SW480 (cell line): Measurements from ENCODE around the gene PNPLA8.
"Not testable (repeated sequence)": the region's sequence is repeated elsewhere in the genome, so short reads cannot be mapped to it uniquely, and the experiment has no call there.

ENCODE experiments used
- DNase-seq: peaks from one replicate; pipeline ENCODE4 v3.0.0-alpha.2; 2016; ENCODE audit warnings: low spot score

Gene PNPLA8, protein sequence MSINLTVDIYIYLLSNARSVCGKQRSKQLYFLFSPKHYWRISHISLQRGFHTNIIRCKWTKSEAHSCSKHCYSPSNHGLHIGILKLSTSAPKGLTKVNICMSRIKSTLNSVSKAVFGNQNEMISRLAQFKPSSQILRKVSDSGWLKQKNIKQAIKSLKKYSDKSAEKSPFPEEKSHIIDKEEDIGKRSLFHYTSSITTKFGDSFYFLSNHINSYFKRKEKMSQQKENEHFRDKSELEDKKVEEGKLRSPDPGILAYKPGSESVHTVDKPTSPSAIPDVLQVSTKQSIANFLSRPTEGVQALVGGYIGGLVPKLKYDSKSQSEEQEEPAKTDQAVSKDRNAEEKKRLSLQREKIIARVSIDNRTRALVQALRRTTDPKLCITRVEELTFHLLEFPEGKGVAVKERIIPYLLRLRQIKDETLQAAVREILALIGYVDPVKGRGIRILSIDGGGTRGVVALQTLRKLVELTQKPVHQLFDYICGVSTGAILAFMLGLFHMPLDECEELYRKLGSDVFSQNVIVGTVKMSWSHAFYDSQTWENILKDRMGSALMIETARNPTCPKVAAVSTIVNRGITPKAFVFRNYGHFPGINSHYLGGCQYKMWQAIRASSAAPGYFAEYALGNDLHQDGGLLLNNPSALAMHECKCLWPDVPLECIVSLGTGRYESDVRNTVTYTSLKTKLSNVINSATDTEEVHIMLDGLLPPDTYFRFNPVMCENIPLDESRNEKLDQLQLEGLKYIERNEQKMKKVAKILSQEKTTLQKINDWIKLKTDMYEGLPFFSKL

DNA sequence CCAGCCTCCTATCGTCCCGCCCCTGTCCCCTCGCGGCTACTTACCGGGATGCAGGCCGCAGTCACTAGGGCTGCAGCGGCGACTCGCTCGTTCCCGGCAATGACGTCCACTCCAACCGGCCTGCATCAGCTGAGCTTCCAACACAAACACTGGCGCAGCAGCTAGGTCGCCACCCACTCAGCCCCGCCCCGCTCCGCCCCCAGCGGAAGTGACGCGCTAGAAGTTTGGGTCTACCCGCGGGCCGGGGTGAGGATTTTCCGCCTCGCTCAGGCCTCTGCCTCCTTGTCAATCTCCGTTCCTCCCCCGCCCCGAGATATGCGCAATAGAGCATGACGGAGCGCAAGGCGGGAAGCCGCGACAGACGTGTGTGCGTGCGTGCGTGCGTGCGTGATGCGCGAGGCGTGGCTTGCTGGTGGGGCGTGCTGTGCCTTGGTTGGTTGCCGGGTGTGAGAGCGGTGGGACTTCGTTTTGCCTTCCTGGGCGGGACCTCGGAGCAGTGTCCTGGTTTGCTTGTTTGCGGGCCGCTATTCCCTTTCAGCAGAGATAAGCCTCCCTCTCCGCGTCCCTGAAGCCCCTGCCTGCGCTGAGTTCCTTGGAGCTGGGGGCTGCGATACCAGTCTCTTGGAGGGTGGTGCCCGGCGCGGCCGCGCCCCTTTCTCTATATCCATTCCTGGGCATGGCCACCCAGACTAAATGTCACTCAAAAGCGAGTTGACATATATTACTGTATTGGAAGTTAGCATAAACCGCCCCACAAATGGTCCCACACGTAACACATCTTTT, at the start of gene PNPLA8:
Gene PNPLA8 (minus strand): TSS at position 151 of the 783 bp plus-strand sequence. CDS start 10,644 bp downstream, outside the sequence.
- peak; percentile 99 for DNase-seq

DNA sequence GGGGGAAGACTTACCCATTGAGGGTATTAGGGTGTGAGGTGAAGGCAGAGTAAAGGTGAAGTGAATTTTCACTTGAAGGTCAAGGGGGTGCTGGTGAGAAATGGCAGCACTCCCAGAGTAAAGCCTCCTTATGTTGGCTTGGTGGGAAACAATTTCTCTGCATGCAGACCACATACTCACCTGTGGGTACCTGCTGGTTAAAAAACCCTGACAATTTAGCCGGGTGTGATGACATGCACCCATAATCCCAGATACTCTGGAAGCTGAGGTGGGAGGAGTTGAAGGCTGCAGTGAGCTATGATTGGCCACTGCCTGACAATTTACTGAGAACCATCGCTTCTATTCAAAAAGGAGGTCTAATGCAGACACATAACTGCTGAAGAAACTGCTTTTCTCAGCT, 49.2 kb upstream of the PNPLA8 start:
- DNase-seq: no peak

DNA sequence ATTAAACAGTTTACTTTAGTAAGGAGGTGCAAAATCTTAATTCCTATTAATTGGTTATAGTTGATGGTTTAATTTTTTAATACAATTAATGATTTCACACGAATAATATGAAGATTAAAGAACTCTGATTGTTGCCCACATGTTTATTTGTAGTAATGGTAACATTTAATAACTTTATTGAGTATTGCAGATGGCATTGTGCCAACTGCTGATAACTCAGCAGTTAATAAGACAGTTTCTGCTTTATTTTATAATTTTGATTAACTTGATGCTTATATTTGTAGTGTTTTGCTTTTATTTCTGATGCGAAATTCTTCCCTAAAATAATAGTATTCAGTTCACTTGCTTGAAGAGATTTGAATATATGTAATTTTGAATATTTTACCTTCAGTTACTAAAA, 46.5 kb upstream of the PNPLA8 start:
- no peak for DNase-seq

DNA sequence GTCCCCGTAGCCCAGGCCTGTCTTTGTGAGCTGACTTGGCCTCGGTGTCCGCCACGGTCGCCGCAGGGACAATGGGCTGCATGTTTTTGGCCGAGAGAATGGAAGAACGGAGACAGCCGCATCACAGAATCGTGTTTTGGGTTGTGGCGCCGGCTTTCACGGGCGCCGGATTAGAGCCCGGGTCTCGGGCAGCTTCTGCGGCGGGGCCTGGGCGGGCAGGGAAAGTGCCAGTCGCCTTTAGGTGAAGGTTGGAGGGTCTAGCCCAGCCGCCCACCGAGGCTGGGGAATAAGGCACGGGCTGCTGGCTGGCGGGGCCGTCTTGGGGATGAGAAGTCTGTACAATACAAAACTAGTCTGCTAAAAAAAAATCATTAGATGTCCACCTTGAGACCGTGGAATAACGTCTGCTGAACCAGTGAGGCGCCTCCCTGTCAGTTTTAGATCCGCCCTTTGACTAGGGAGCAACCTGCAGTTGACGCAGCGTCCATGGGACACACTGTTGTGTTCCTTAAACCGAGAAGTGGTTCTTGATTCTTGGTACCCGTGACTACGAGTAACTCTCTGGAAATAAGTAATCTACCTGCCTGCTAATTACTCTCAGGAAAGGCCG, 44.3 kb upstream of the PNPLA8 start:
- peak; percentile 76 for DNase-seq

DNA sequence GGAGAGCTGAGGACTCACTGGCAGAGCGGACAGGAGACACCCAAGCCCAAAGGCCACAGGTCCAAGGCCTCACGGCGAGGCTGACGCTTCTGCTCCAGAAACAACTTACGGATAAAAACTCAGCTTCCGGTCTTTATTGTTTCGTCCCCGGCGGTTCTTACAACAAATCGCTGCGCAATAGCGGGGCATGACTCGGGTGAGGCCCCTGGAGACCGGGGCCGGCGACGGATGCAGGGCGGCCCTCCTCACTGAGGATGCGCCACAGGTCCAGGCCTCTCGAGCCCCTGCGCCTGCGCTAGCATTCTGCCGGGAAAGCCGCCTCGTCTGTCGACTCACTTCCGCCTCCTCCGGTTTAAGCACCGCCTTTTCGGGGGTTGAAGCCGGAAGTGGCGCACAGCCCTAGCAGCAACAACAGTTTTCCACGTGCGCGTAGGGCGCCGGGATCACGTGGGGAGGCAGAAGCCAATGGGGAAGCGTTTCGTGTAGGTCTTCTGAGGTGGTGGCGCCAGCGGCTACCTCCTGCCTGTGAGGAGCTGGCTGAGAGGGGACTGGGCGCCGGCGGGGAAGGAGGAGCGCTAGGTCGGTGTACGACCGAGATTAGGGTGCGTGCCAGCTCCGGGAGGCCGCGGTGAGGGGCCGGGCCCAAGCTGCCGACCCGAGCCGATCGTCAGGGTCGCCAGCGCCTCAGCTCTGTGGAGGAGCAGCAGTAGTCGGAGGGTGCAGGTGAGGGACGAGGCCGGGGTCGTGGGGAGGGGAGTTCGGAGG, 43.6 kb upstream of the PNPLA8 start, which contains the start of the genes DNAJB9 and THAP5:
Gene DNAJB9 (plus strand): TSS at position 494 of the 765 bp plus-strand sequence. CDS start 1,853 bp downstream, outside the sequence.
Gene THAP5 (minus strand): TSS at position 326 of the 765 bp plus-strand sequence. CDS start 137 bp downstream, at position 189.
- peak; percentile 99 for DNase-seq

DNA sequence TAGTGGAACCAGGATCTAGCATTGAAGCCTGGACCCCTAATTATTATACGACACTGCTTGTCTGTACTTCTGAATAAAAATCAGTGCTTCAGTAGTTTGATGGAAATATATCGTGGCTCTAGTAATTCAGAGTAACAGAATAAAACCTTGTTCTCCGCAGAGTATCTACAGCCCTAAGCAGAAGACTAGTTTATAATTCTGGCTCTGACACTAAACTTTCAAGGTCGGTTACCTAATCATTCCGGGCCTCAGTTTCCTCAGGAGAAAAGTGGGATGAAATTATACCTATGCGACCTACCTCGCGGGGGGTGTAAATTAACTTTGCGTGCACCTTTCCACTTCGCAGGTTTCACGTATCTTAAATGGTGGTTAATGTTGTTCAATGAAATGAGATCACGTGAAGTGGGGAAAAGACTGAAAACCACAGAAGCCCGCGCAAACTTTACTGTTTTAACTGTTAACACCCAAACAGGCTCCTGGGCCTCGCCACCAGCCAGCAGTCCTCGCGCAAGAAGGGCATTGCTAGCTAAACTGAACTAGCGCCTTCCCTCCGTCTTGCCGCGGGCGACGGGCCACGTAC, 43.0 kb upstream of the PNPLA8 start:
- DNase-seq: no peak

DNA sequence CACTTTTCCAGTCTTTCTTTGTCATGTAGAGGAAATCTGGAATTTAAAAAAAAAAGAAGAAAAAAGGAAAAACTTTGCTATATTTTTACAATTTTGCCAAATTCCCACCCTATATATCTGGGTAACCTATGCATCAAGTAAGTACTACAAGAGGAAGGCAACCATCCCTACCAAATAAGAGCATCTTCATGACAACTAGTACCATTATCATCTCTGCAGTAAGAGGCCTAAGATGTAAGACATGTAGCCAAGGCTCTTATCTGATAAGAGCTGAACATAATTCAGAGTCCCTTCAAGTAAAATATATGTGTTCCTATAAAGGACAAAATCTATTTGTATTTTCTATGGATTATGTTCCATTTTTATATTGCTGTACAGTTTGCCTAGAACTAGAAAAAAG, 40.1 kb upstream of the PNPLA8 start:
- DNase-seq: no peak

DNA sequence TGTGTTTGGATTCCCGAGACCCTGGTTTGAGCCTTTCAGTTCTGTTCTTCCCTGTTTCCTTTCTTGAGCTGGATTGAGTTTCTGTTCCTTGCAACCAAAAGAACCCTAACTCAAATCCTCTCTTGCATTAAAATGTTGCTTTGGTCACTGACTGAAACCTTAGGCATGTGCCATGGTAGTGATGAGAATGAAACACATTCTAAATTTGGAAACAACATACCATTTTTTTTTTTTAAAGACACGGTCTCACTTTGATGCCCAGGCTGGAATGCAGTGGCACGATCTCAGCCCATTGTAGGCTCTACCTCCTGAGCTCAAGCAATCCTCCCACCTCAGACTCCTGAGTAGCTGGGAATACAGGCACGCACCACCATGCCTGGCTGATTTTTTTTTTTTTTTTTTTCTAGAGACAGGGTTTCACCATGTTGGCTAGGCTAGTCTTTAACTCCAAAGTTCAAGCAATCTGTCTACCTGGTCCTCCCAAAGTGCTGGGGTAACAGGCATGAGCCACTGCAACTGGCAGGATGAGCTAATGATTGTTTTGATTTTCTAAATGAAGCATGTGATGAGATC, 35.2 kb upstream of the PNPLA8 start:
- no peak for DNase-seq

DNA sequence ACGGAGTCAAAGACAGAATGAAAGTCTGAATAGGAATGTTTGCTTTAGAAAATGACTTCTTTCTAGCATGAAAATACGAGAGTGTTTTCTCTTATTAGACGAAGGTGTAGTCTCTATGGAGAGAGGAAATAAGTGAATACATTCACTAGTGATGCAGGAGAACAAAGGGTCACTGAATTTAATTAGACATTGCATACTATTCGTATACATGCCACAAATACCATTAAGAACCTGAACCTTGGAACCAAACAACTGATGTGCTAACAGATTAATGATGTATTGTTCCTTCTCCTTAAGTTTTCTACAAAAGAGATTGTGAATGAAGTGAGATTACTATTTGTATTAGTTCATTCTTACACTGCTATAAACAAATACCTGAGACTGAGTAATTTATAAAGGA, 33.3 kb upstream of the PNPLA8 start:
- DNase-seq: no peak

DNA sequence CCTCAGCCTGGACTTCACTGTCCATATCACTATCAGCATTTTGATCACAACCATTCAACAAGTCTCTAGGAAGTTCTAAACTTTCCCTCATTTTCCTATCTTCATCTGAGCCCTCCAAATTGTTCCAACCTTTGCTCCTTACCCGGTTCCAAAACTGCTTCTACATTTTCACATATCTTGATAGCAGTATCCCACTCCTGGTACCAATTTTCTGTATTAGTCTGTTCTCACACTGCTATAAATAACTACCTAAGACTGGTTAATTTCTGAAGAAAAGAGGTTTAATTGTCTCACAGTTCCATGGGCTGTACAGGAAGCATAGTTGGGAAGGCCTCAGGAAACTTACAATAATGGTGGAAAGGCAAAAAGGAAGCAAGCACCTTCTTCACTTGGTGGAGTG, 31.7 kb upstream of the PNPLA8 start:
- DNase-seq: no peak

DNA sequence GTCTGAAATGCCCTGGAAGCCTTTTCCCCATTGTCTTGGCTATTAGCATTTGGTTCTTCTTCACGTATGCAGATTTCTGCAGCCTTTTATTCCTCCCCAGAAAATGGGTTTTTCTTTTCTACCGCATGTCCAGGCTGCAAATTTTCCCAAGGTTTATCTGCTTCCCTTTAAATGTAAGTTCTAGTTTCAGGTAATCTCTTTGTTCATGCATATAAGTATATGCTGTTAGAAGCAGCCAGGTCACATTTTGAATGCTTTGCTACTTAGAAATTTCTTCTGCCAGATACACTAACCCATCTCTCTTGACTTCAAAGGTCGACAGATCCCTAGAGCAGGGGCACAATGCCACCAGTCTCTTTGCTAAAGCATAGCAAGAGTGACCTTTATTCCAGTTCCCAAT, 31.3 kb upstream of the PNPLA8 start:
- DNase-seq: no peak

DNA sequence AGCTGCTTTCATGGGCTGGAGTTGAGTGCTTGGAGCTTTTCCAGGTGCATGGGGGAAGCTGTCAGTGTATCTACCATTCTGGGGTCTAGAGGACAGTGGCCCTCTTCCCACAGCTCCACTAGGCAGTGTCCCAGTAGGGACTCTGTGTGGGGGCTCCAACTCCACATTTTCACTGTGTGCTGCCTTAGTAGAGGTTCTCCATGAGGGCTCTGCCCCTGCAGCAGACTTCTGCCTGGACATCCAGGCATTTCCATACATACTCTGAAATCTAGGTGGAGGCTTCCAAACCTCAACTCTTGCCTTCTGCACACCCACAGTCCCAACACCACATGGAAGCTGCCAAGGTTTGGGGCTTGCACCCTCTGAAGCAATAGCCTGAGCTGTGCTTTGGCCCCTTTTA, 30.7 kb upstream of the PNPLA8 start:
- not testable (repeated sequence) for DNase-seq

DNA sequence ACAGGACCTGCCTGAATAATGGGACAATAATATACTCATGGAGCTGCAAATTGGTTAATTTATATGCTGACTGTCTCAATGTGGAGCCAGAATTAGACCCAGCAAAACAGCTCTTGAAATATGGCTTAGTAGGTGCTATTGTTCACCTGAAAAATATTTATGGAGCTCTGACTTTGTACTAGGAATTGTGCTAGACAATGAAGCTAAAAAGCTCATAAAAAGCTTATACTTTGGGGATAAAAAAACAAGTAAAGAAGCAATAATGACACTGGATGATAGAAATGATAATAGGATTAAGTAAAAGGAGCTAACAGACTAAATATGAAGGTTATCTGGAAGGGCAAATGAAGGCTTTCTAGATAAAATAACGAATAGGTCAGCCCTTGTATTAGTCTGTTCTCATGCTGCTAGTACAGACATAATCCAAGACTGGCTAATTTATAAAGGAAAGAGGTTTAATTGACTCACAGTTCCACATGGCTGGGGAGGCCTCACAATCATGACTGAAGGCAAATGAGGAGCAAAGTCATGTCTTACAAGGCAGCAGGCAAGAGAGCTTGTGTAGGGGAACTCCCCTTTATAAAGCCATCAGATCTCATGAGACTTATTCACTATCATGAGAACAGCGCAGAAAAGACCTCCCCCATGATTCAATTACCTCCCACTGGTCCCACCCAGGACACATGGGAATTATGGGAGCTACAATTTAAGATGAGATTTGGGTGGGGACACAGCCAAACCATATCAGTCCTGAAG, 22.4 kb upstream of the PNPLA8 start:
- DNase-seq: not testable (repeated sequence)

DNA sequence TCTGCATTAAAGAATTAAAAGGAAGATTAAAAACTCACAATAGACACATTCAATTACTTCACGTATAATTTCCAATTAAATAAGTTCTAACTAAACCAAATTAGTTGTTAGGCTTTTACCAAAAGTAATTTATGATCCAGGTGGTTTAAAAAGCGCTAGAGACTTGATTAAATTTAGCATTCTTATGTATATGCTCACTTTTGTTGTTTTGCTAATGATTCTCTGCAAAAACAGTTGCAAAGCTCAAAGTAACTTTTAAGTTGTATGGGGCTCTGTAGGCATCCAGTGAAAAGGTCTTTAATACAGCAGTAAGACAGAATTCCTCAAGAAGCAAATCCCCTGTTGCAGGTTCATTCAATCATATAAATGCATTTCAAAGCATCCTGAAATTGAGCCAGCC, 15.5 kb upstream of the PNPLA8 start:
- DNase-seq: no peak

DNA sequence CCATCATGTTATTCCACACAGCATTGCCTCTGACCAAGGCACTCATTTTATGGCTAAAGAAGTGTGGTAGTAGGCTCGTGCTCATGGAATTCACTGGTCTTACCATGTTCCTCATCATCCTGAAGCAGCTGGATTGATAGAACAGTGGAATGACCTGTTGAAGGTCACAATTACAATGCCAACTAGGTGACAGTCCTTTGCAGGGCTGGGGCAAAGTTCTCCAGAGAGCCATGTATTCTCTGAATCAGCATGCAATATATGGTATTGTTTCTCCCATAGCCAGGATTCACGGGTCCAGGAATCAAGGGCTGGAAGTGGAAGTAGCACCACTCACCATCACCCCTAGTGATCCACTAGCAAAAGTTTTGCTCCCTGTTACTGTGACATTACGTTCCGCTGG, 12.8 kb upstream of the PNPLA8 start:
- DNase-seq: not testable (repeated sequence)

DNA sequence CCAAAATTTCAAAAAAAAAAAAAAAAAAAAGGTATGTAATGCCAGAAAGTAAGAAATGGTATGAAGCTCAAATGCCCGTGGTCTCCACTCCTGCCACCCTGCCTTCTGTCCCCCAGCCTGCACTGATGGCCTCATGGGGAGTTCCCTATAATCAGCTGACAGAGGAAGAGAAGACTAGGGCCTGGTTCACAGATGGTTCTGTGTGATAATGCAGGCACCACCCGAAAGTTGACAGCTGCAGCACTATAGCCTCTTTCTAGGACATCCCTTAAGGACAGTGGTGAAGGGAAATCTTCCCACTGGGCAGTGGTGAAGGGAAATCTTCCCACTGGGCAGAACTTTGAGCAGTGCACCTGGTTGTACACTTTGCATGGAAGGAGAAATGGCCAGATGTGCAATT, 12.3 kb upstream of the PNPLA8 start:
- not testable (repeated sequence) for DNase-seq

DNA sequence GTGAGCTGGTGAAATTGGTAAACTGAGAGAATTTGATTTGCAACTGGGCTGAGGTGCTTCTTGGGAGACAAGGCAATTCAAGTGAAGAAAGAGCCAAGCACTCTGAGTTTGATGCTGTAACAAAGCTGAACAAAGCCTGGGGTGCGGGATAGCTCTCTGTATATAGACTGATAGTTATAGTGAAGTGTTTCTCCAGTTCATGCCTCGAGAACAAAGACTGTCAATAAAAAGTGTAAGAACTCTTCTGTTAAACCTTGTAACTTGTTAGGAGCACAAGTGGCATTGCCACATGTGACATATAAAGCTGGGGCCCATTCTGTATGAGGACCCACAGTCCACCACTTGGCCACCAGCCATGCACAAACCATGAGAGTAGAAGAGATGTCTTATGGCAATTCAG, 11.3 kb upstream of the PNPLA8 start:
- no peak for DNase-seq

DNA sequence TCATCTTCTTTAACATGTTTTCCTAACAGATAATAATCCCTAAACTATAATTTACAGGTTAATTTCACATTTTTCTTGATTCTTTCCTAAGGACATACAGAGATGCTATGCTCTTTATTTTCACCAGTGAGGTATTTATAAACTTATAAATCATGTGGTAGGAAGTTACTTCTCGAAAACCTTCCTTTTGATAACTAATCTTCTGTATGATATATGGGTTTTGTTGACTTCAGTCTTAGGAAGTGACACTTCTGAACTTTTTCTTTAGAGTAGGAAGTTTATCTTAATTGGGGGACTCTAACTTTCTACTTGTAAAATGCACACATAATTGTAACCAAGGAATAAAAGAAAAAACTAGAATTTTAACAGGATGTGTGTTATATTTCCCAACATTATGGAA, 9.8 kb upstream of the PNPLA8 start:
- DNase-seq: no peak

DNA sequence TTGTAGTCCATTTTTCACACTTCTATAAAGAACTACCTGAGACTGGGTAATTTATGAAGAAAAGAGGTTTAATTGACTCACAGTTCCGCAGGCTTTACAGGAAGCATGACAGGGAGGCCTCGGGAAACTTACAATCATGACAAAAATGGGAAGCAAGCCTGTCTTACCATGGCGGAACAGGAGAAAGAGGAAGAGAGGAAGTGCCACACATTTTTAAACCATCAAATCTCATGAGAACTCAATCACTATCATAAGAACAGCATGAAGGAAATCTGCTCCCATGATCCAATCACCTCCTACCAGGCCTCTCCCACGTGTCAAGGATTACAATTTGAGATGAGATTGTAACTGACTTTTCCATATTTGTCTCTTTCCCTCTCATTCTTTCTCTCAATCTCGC, 9.3 kb upstream of the PNPLA8 start:
- no peak for DNase-seq

DNA sequence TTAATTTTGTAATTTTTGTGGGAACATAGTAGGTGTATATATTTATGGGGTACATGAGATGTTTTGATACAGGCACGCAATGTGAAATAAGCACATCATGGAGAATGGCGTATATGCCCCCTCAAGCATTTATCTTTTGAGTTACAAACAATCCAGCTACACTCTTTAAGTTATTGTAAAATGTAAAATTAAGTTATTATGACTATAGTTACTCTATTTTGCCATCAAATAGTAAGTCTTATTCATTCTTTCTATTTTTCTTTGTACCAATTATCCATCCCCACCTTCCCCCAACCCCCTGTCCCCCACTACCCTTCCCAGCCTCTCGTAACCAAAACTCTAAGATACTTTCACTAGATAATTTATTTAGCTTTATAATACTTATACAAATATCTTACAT, 7.8 kb upstream of the PNPLA8 start:
- DNase-seq: no peak
